NCI-H187 (cell line): ENCODE measurements around the gene CRISPLD2.
"Not testable (repeated sequence)": the region's sequence is repeated elsewhere in the genome, so short reads cannot be mapped to it uniquely, and the experiment has no call there.

Source experiments
- DNase-seq, 2 experiments: peaks; one replicate each; lab custom pipeline; 2025; lab: John Stamatoyannopoulos, UW

The CRISPLD2 gene

DNA sequence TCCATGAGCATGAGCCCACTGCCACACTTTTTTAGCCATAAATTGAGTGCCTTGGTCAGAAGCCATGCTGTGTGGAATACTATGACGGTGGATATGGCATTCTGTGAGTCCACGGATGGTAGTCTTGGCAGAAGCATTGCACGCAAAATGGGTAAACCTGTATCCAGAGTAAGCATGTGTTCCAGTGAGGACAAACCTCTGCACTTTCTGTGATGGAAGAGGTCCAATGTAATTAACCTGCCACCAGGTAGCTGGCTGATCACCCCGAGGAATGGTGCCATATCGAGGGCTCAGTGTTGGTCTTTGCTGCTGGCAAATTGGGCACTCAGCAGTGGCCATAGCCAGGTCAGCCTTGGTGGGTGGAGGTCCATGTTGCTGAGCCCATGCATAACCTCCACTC lies 37.0 kb downstream of the CRISPLD2 start:
- DNase-seq, result not testable (repeated sequence)

DNA sequence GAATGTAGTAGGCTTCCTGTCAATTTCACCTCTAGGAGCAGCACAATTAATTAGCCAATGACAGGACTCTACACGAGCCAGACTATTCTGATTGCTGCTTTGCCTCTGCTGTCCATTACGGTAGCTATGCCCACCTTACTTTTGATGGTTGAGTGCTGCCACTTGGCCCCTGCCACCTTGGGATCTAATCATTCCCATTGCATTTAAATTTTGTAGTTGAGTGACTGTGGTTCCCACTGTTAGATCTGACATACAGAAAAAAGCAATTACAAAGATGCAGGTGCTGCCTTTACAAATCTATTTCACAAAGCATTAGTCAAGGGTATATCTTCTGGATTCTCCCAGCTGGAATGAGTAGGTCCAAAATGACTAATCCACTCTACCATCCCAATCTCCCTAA lies 39.9 kb downstream of the CRISPLD2 start:
- no peak for DNase-seq

DNA sequence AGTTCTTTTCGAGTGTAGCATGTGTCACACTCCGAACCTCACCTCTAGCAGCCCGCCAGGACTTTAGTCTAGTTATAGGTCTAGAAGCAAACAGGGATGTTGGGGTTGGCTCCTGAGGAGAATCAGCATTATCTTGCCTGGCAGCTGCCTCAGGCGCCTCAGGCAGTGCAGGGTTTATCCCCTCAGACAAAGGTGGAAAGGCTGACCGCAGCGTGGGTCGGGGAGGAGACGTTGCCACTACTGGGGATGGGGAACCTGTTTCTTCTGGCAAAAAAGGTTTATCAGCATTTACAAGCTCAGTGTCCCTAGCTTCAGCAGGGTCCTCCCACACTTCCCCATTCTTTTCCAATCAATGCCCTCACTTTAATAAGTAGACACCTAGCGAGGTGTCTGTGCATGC lies 40.6 kb downstream of the CRISPLD2 start:
- DNase-seq, result no peak

DNA sequence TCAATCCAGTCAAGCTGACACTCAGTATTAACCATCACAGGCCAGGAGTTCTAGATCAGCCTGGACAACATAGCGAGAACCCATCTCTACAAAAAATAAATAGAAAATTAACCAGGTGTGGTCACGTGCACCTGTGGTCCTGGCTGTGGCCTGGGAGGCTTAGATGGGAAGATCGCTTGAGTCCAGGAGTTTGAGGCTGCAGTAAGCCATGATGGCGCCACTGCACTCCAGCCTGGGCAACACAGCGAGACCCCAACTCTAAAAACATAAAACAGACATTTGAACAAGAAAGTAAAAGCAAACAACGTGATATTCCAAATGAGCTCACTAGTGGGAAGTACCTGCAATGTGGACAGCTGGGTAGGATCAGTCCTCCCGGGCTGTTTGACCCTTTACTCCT lies 41.9 kb downstream of the CRISPLD2 start:
- DNase-seq, result no peak

DNA sequence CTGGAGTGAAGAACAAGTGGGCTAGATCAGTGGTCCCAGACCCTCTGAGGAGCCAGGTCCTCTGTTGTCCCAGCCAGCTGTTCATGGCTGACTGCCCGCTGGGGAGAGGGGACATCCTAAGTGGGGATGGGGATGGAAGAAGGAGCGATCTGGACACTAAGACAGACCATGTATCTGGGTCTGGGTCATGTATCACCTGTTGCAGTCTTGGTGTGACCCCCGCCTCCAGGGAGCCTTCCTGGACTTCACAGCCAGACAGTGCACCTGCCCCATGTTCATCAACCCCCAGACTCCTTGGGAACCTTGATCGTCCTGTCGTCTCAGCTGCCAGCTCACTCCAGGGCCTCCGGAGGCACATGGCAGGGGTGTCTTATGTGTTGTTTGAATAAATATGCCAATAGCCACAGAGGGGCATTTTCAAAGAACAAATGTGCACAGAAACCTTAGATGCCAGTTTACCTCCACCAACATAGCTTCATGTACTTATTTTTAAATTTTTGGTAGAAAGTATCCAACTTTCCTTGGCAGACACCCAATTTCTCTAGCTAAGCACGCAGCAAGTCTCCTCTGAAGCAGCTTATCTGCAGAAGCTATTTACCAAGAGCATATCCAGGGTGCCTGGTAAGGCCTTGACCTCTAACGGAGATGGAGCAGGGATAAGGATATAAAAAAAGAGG lies 43.2 kb downstream of the CRISPLD2 start:
- no peak for DNase-seq

DNA sequence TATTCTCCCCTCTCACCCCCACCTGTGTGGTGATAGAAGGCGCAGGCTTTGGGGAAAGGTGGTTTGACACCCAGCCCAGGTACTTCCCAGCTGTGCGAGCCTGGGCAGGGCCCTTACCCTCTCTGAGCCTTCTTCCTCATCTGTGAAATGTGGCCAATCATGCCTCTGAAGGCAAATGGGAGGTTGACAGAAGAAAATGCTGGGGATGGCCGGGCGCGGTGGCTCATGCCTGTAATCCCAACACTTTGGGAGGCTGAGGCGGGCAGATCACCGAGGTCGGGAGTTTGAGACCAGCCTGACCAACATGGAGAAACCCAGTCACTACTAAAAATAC lies 43.7 kb downstream of the CRISPLD2 start:
- no peak for DNase-seq

DNA sequence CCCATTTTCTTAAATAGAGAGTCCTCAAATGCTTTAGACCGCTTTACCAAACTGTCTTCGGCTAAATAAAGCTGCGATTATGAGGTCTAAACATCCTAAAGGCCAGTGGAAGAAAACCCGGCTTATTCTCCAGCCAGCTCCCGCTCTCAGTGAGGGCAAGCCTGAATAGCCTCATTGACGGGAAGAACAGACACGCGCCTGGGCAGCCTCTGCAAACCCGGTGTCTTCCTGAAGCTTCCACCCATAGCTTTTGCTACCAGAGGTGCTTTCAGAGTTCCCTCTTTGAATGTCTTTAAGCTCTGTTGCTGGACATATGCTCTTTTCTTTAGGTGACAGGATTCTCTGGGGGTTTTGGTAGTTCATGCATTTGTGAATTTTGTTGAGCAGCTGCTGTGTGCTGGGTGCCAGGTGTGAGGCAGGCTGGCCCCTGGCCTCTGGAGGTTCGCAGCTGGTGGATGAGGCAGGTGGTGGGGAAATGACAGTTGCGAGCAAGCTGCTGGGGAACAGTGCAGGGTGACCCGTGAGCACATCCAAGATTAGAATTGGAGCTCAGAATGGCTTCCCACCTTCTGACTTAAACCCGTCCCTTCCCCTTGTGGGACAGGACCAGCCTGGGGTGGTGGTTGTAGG lies 44.7 kb downstream of the CRISPLD2 start:
- no peak for DNase-seq

DNA sequence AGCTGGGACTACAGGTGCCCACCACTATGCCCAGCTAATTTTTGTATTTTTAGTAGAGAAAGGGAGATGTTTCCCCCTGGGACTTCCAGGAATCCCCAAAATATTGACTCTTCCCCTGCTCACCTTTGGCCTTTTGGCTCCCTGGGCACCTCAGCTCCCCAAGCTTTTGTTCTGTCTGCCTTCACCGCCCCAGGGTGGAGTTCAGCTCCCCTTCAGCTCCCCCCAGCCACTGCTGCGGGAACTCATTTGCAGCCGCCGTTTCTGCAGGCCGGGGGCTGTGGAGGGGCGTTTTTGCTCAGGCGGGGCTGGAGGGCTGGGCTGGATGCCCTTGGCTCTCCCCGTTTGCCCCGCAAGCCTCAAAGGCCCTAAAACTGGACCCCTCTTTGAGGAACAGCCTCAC lies 47.9 kb downstream of the CRISPLD2 start:
- no peak for DNase-seq

DNA sequence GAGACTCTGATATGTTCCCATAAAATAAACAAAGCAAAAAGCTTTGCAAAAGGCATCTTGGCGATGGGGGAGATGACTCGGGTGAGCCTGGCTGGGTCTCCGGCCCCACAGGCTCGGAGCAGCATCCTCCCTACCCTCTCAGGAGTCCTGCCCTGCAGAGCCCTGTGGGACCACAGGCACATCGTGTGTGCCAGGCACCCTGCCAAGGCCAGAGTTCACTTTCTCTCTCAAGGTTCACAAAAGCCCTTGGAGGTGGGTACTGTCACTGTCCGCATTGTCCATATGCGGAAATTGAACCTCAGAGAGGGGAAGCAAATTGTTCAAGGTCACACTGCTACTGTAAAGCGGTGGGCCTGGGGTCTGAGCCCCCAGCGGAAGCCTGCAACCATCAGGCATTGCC lies 48.5 kb downstream of the CRISPLD2 start:
- no peak for DNase-seq

DNA sequence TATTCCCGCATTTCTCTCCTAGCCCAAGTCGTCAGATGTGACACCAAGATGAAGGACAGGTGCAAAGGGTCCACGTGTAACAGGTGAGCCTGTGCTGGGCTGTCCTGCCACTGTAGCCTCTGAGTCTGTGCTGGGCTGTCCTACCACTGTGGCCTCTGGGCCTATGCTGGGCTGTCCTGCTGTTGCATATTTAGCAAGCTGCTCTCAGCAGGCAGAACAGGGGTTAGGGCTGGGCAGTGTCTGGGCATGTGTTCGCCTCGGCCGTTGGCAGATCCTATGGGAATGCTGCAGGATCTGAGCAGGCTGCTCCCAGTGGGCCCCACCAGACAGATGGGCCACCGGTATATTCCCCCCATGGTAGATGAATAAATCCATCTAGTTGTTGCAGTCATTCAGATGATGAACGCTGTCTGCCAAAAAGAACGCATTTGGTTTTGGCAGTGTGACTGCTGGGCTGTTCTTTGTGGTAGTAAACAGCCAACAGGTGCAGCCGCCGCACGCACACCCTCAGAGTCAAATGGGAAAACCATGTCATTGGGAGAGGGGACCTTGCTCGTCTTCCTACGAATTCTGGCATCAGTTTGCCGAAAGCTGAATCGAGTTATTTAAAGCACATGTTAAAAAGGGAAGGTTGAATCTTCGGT lies 49.2 kb downstream of the CRISPLD2 start:
- DNase-seq, result no peak

DNA sequence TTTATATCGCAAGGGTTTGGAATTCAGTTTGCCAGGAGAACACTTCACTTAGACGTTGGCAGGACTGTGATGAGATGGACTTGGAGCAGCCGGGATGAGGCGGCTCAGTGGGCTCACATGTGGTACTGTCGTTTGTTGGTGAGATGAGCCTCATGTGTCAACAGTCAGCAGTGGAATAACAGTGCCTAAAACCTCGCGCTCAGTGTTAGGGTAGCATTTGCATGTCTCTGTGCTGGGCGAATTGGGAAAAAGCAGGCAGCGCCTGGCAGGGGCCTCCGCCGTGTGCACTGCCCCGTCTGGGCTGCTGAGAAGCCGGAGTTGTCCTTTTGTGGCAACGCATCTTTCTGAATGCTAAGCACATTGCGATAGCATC lies 49.7 kb downstream of the CRISPLD2 start:
- DNase-seq, result no peak

DNA sequence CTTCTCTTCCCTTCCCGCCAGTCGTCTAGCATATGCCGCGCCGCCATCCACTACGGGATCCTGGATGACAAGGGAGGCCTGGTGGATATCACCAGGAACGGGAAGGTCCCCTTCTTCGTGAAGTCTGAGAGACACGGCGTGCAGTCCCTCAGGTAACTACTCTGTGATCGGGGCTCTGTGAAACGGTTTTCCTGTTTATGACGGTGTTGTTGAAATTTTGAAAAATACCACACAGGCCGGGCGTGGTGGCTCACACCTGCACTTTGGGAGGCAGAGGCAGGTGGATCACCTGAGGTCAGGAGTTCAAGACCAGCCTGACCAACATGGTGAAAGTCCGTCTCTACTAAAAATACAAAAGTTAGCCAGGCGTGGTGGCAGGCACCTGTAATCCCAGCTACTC lies 53.2 kb downstream of the CRISPLD2 start:
- not testable (repeated sequence) for DNase-seq

DNA sequence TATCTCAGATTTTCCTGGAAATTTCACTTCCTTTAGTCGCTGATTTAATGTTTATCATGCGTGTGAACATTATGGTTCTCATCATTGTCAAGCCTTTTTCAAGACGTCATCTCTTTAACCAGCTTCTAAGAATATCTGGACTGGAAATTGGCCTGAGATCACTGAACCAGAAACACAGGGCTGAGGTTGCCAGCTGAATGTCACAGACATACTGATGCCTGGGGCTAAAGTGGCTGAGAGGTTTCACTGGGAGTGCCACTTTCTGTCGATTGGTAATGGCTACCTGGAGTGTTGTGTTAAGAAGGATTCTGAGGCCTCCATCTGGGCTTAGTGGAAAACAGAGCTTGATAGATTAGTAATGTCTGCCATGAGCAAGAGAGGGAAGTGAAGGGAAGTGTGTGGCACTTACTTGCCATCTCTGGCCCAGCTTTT lies 54.2 kb downstream of the CRISPLD2 start:
- DNase-seq, result no peak

DNA sequence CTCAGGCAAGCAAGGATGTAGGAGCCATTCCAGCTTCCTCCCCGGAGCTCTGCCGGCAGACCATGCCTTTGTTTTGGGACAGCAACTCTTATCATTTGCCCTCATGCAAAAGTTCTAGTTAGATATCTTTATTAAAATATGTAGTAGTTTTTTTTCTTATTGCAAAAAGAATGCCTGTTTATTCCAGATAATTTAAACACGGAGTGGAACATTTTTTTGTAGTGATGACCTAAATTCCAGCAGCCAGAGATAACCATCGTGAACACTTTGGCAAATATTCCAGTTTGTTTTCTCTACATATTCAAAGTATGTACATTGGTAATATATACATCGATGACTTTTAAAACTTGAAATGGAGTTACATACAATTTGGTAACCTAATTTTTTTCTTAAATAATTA lies 54.8 kb downstream of the CRISPLD2 start:
- DNase-seq, result no peak

DNA sequence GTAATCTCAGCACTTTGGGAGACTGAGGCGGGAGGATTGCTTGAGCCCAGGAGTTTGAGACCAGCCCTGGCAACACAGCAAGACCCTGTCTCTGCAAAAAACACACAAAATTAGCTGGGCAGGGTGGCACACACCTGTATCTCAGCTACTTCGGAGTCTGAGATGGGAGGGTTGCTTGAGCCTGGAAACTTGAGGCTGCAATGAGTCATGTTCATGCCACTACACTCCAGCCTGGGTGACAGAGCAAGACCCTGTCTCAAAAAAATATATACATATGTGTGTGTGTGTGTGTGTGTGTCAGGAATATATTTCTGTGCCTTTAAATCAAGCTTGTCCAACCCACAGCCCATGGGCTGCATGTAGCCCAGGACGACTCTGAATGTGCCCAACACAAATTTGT lies 55.2 kb downstream of the CRISPLD2 start:
- no peak for DNase-seq

DNA sequence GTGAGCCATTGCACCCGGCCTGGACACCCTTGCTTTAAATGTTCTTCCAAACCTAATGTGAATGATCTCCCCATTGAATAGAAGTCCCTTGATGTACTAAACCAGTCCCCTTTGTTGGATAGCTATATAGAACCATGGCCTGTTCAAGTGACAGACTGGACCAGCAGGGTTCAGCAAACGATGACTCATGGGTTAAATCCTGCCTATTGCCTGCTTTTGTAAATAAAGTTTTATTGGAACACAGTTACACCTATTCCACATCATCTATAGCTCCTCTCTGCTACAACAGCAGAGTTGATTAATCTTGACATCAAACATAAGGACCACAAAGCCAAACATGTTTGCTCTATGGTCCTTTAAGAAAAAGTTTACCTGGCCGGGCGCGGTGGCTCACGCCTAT lies 56.1 kb downstream of the CRISPLD2 start:
- DNase-seq, result no peak

DNA sequence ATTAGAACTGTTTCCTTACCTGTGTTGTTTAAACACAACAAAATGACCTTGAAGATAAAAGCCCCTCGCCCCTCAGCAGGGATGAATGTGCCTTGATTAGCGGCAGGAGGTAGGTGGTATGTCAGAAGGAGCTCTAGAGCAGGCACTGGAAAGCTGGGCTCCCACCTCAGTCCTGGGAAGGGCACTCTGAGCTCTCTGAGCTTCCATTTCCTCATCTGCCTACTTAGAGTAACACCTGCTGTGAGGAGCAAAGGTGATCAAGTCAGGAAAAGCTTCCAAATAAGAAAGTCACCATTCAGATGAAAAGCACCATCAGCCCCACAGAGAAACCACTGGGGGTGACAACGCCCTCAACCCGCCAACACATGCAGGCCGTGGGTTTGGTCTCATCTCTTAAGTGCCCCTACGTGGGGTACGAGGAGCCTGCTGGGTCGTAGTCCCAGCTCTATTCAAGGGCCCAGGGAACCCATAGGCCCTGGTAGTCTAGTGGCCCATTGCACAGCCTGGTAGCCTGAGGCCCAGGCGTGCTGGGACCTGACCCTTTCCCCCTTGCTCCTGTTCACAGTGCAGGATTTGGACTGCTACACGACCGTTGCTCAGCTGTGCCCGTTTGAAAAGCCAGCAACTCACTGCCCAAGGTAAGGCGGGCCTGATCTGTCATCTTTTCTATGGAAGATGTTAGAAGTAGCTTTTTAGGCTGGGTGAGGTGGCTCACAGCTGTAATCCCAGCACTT lies 57.3 kb downstream of the CRISPLD2 start:
- DNase-seq, result no peak

DNA sequence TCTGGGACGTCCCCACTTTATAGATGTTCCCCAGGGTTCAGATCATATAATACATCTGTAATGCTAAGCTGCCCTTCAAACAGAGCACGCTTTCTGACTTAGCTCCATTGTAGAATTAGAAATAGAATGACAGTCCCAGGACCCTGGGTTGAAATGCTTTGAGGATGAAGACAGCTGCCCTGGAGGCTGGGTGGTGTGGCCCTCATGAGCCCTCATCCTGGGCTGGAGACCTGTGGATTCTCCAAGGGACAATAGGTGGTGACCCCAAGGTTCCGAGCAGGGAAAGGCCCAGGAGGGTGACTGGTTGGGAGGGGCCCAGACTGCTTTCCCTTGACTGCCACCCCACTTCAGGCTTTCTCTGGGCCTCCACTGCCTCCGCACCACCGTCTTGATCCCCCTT lies 59.0 kb downstream of the CRISPLD2 start:
- DNase-seq, result no peak

DNA sequence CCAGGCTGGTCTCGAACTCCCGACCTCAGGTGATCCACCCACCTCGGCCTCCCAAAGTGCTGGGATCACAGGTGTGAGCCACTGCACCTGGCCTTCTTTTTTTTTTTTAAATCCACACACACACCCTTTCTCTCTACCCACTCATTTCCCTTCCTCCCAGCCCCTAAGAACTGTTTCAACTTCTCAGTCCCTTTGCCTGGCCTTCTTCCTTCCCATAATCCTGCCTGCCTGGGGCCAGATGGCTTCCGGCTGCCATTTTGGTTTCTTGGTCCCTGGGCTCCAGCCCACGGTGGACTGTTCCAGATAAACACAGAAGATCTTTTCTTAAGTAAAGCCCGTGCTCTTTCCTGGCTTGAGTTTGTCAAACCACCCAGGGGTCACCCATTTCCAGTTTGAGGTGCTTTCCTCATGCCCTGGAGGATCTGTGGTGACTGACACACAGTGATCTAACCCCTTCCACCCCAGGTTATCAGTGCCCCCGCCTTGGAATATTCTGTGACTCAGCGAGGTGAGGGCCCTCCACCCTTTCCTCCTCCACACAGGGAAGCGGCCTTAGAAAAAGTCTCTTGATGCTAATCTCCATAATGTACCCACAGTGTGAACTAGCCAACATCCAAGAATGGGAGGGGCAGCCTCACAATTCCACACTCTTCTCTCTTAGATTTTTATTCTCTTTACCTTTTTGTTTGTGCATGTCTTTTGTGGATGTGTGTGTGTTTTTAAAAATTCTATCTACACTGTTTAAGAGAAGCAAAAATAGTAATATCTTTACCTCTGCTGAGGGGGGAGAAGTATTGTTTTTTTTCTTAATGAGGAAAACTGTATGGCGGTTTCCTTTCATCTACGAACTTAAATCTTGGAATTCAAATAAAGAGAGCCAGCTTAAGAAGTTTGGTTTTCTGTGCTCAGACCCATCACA lies 60.0 kb downstream of the CRISPLD2 start:
- DNase-seq, result no peak

DNA sequence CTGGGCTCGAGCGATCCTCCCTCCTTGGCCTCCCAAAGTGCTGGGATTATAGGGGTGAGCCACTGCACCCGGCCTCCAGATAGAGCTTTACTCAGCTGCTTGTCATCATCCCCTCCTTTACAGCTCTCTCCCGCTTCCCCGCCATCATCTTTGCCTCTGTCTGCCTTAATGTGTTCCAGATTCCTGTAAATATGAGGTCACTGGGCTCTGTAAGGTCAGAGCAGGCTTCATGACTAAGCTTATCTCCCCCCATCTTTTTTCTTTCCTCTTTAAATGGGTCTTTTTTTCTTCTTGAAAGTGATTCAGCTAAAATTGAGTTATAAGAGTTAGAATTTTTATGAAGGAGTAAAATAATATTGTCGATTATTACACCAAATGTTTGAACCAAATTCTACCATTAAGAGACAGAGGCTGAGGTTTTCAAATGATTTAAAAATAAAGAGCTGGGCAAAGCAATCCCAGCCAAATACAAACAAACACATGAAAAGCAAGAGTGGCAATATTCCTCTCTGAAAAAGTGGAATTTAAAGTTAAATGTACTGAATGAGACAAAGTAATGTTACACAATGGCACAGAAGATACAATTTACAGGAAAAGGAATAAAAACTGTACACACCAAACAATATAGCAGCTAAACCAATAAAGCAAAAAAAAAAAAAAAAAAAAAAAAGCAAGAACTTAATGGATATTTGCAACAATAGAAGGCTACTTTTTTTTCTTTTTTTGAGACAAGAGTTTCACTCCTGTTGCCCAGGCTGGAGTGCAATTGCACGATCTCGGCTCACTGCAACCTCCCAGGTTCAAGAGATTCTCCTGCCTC lies 62.1 kb downstream of the CRISPLD2 start:
- DNase-seq, result no peak

DNA sequence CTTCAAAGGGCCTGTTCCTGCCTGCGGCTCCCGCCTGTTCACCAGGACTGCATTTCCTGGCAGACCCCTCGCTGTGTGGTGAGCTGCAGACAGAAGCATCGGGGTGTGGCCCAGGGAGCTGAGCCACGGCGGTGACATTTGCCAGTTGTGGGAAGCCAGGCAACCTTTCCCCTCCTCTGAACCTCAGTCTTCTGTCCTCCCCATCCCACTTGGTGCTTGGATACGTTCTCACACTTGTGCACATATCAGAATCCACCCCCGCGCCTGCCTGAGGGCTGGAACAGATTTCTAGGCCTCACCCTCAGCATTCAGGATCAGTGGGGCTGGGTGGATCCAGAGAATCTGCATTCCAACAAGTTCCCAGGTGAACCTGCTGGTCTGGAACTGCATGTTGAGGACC lies 63.5 kb downstream of the CRISPLD2 start:
- DNase-seq, result no peak
